Panc1 (cell line): Measurements from ENCODE around the gene USP15. TPM values are rescaled to one million over a fixed set of nuclear protein-coding genes. Genes with fewer than 3 reads are reported as not detected.

Experiments used
- ATAC-seq: fragments of 200-7000 bp; cut with Tn5 transposase; 2 replicates; pipeline ENCODE4 v1.9.1; 2020; ENCODE audit warnings: mild to moderate bottlenecking, moderate library complexity
- BruUV-seq: library from RNA; stranded (reverse); fragments of 400-500 nt; replicated peaks from 2 replicates; lab custom pipeline; 2021; lab: Mats Ljungman, UMichigan
- CTCF ChIA-PET: fragments of 300-600 bp; sonication (Branson Sonifier 250); formaldehyde crosslinking; loops from one replicate; lab custom pipeline; 2022; ENCODE audit warnings: antibody characterized with exemption; lab: Charles Lee
- POLR2A ChIA-PET: fragments of 300-600 bp; sonication (Branson Sonifier 250); formaldehyde crosslinking; loops from one replicate; lab custom pipeline; 2022; ENCODE audit warnings: antibody characterized with exemption; lab: Charles Lee
- DNase-seq: peaks from one replicate; pipeline ENCODE4 v3.0.0-alpha.2; 2010; ENCODE audit warnings: low read depth, low spot score
- H3K27ac ChIP-seq: 2 replicates; pipeline ENCODE4 v1.5.1; 2011; ENCODE audit warnings: mild to moderate bottlenecking, low read length, inconsistent platforms
- H3K27me3 ChIP-seq: fragments of 200-500 bp; sonication (Bioruptor generic); 2 replicates; pipeline ENCODE4 v1.6.0; 2014; ENCODE audit warnings: low read length, inconsistent platforms; ENCODE audit not compliant: control insufficient read depth, insufficient read depth
- H3K36me3 ChIP-seq: fragments of 200-500 bp; sonication (Bioruptor generic); 2 replicates; pipeline ENCODE4 v1.5.1; 2014; ENCODE audit warnings: inconsistent platforms, mild to moderate bottlenecking, low read length, moderate library complexity; ENCODE audit not compliant: control insufficient read depth, insufficient read depth
- H3K4me1 ChIP-seq: 2 replicates; pipeline ENCODE4 v1.5.1; 2011; ENCODE audit warnings: inconsistent platforms, mild to moderate bottlenecking, low read length, moderate library complexity; ENCODE audit not compliant: control insufficient read depth, insufficient read depth
- H3K4me3 ChIP-seq, 2 experiments: 2 replicates each; pipeline ENCODE4 v1.5.1; 2011 to 2012; ENCODE audit warnings: low read depth in 2 of 2, low read length in 2 of 2, mild to moderate bottlenecking in 2 of 2, inconsistent platforms in 1 of 2, moderate library complexity in 1 of 2
- H3K9me3 ChIP-seq: fragments of 200-500 bp; sonication (Bioruptor generic); 2 replicates; pipeline ENCODE4 v1.5.1; 2014; ENCODE audit warnings: low read depth, mild to moderate bottlenecking, inconsistent platforms, low read length, moderate library complexity; ENCODE audit not compliant: control insufficient read depth, insufficient read depth
- POLR2AphosphoS5 ChIP-seq: IDR thresholded peaks from 2 replicates; pipeline ENCODE4 v1.6.1; 2012; ENCODE audit warnings: mild to moderate bottlenecking, low read depth, low read length, moderate library complexity
- SIN3A ChIP-seq: IDR thresholded peaks from 2 replicates; pipeline ENCODE4 v1.6.1; 2012; ENCODE audit warnings: low read depth, mild to moderate bottlenecking, low read length, moderate library complexity, borderline replicate concordance; ENCODE audit not compliant: insufficient read depth
- TCF7L2 ChIP-seq: IDR thresholded peaks from 2 replicates; pipeline ENCODE4 v1.6.1; 2011; ENCODE audit warnings: mild to moderate bottlenecking, low read depth, low read length, inconsistent platforms
- in situ Hi-C: cut with HindIII; loops from 2 replicates; pipeline ENCODE4 v1.10.0; 2016; ENCODE audit warnings: low sequenced_read_pairs, low pct_unique_long_range_greater_than_20kb
- intact Hi-C: fragments of 100-400 bp; cut with micrococcal nuclease; formaldehyde crosslinking; loops from one replicate; pipeline ENCODE4 v1.10.0; 2022; ENCODE audit not compliant: unreplicated experiment
- total RNA-seq: library from RNA; stranded (reverse); gene quantifications from one replicate; pipeline ENCODE4 v1.2.1, GENCODE V29; 2021; ENCODE audit not compliant: unreplicated experiment
- TF ChIP-seq, protein P1 (sequence below): fragments of 450-650 bp; IDR thresholded peaks from 2 replicates; pipeline ENCODE4 v1.5.1; 2017; ENCODE audit warnings: mild to moderate bottlenecking
- TF ChIP-seq, protein P2 (sequence below), 2 experiments: IDR thresholded peaks; 2 replicates each; pipeline ENCODE4 v1.6.1; 2011 to 2012; ENCODE audit warnings: low read depth in 2 of 2, control low read depth in 1 of 2, low read length in 1 of 2, mild to moderate bottlenecking in 1 of 2, moderate library complexity in 1 of 2; ENCODE audit not compliant: insufficient read depth in 1 of 2

Gene USP15
- total RNA-seq, 1 experiment from 2014 or later = 35.4 TPM

DNA sequence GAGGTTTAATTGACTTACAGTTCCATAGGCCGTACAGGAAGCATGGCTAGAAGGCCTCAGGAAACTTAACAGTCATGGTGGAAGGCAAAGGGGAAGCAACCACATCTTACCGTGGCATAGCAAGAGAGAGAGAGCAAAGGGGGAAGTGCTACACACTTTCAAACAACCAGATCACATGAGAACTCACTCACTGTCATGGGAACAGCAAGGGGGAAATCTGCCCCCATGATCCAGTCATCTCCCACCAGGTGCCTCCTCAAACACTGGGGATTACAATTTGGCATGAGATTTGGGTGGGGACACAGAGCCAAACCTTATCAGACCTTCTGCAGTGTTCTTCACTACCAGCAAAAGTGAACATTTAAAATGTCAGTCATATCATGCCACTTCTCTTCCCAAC is 58.9 kb downstream of the USP15 start:
- POLR2A ChIA-PET = no interaction called here
- peaks cover 6% of the 10 kb centered on the region for H3K36me3 ChIP-seq
- TF ChIP-seq TCF7L2 = no peak
- TF ChIP-seq, protein P1, sequence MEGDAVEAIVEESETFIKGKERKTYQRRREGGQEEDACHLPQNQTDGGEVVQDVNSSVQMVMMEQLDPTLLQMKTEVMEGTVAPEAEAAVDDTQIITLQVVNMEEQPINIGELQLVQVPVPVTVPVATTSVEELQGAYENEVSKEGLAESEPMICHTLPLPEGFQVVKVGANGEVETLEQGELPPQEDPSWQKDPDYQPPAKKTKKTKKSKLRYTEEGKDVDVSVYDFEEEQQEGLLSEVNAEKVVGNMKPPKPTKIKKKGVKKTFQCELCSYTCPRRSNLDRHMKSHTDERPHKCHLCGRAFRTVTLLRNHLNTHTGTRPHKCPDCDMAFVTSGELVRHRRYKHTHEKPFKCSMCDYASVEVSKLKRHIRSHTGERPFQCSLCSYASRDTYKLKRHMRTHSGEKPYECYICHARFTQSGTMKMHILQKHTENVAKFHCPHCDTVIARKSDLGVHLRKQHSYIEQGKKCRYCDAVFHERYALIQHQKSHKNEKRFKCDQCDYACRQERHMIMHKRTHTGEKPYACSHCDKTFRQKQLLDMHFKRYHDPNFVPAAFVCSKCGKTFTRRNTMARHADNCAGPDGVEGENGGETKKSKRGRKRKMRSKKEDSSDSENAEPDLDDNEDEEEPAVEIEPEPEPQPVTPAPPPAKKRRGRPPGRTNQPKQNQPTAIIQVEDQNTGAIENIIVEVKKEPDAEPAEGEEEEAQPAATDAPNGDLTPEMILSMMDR = no peak
- TF ChIP-seq, protein P2, sequence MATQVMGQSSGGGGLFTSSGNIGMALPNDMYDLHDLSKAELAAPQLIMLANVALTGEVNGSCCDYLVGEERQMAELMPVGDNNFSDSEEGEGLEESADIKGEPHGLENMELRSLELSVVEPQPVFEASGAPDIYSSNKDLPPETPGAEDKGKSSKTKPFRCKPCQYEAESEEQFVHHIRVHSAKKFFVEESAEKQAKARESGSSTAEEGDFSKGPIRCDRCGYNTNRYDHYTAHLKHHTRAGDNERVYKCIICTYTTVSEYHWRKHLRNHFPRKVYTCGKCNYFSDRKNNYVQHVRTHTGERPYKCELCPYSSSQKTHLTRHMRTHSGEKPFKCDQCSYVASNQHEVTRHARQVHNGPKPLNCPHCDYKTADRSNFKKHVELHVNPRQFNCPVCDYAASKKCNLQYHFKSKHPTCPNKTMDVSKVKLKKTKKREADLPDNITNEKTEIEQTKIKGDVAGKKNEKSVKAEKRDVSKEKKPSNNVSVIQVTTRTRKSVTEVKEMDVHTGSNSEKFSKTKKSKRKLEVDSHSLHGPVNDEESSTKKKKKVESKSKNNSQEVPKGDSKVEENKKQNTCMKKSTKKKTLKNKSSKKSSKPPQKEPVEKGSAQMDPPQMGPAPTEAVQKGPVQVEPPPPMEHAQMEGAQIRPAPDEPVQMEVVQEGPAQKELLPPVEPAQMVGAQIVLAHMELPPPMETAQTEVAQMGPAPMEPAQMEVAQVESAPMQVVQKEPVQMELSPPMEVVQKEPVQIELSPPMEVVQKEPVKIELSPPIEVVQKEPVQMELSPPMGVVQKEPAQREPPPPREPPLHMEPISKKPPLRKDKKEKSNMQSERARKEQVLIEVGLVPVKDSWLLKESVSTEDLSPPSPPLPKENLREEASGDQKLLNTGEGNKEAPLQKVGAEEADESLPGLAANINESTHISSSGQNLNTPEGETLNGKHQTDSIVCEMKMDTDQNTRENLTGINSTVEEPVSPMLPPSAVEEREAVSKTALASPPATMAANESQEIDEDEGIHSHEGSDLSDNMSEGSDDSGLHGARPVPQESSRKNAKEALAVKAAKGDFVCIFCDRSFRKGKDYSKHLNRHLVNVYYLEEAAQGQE (IDR thresholded peaks at IDR 0.05; ENCODE audit: insufficient read depth in 1 of 2, low read depth in 2 of 2, low read length in 1 of 2) = no peak
- no peak for TF ChIP-seq POLR2AphosphoS5
- TF ChIP-seq SIN3A = no peak
- H3K9me3 ChIP-seq = no peaks in the 10 kb centered on the region
- no peaks in the 10 kb centered on the region for H3K27me3 ChIP-seq
- CTCF ChIA-PET = no interaction called here
- no TSS peak for BruUV-seq
- in situ Hi-C loops = no loop called here
- intact Hi-C loops = no loop called here
- no peaks in the 10 kb centered on the region; the same call in 1 of the 2 replicates for H3K4me1 ChIP-seq
- no peak overlapping the region for H3K27ac ChIP-seq
- ATAC-seq (no peak), DNase-seq (no peak)
- no peak overlapping the region for H3K4me3 ChIP-seq

DNA sequence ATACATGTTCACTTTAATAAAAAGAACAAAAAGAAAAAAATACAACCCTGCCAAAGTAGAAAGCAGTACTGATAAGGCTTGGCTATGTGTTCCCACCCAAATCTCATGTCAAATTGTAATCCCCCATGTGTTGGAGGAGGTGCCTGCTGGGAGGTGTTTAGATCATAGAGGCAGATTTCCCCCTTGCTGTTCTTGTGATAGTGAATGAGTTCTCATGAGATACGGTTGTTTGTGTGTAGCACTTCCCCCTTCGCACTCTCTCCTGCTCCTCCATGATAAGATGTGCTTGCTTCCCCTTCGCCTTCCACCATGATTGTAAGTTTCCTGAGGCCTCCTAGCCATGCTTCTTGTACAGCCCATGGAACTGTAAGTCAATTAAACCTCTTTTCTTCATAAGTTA is 59.9 kb downstream of the USP15 start:
- H3K4me3 ChIP-seq = no peak overlapping the region
- no peak overlapping the region for H3K27ac ChIP-seq
- ChIA-PET CTCF (no interaction called here), POLR2A (no interaction called here)
- ATAC-seq = no peak
- no peak for DNase-seq
- H3K27me3 ChIP-seq = no peaks in the 10 kb centered on the region
- H3K36me3 ChIP-seq = peaks cover 9% of the 10 kb centered on the region
- no peaks in the 10 kb centered on the region for H3K4me1 ChIP-seq
- no peaks in the 10 kb centered on the region for H3K9me3 ChIP-seq
- intact Hi-C loops (no loop called here), in situ Hi-C loops (no loop called here)
- TF ChIP-seq, protein P1 = no peak
- TF ChIP-seq SIN3A = no peak
- TF ChIP-seq POLR2AphosphoS5 = no peak
- no peak for TF ChIP-seq TCF7L2
- TF ChIP-seq, protein P2 (IDR thresholded peaks at IDR 0.05; ENCODE audit: insufficient read depth in 1 of 2, low read depth in 2 of 2, low read length in 1 of 2) = no peak
- BruUV-seq = no TSS peak
